ENCODE measurements around the gene VSIR.

The VSIR gene

GRCh38 chr10:71743866-71744265 lies 29.5 kb downstream of the VSIR start:
- H3K4me3 ChIP-seq (ENCODE audit: low read depth, low read length): no peak overlapping the region
- TF ChIP-seq CTCF (IDR thresholded peaks at IDR 0.05; ENCODE audit: low read depth, low read length): no peak

- H3K4me3 ChIP-seq (ENCODE audit: low read depth, low read length): no peak overlapping the region
- no peak for TF ChIP-seq CTCF (IDR thresholded peaks at IDR 0.05; ENCODE audit: low read depth, low read length)
These were observed 30.1 kb downstream of the VSIR start for GRCh38 chr10:71743089-71743838.

GRCh38 chr10:71742301-71743088 lies 30.8 kb downstream of the VSIR start:
- H3K4me3 ChIP-seq (ENCODE audit: low read depth, low read length): no peak overlapping the region
- no peak for TF ChIP-seq CTCF (IDR thresholded peaks at IDR 0.05; ENCODE audit: low read depth, low read length)

- TF ChIP-seq CTCF (IDR thresholded peaks at IDR 0.05; ENCODE audit: low read depth, low read length): no peak
- no peak overlapping the region for H3K4me3 ChIP-seq (ENCODE audit: low read depth, low read length)
These were observed 31.6 kb downstream of the VSIR start for GRCh38 chr10:71741671-71742070.

GRCh38 chr10:71741029-71741428 lies 32.3 kb downstream of the VSIR start:
- H3K4me3 ChIP-seq (ENCODE audit: low read depth, low read length): no peak overlapping the region
- no peak for TF ChIP-seq CTCF (IDR thresholded peaks at IDR 0.05; ENCODE audit: low read depth, low read length)

- H3K4me3 ChIP-seq (ENCODE audit: low read depth, low read length): no peak overlapping the region
- 0 out of 2 replicates have a peak, but pooled peaks have one; percentile 6 for TF ChIP-seq CTCF (IDR thresholded peaks at IDR 0.05; ENCODE audit: low read depth, low read length)
These were observed 33.2 kb downstream of the VSIR start for GRCh38 chr10:71740069-71740653.

All from WI38 (cell line).